ENCODE measurements around the gene PIK3R6.
A peak's percentile ranks its signal among the peaks of the same experiment; 100 is the strongest.

The PIK3R6 gene

GRCh38 chr17:8846768-8847211 is 20.7 kb downstream of the PIK3R6 start:
- Mint-ChIP-seq H3K27ac (no peak overlapping the region), H3K36me3 (ENCODE audit: low read depth) (no peaks in the 10 kb centered on the region), H3K4me3 (no peak overlapping the region), H3K27me3 (ENCODE audit: low read depth) (no peaks in the 10 kb centered on the region), H3K9me3 (peaks cover 10% of the 10 kb centered on the region), H3K4me1 (peaks cover 14% of the 10 kb centered on the region)
- no peak for TF ChIP-seq CTCF (IDR thresholded peaks at IDR 0.05; ENCODE audit: unreplicated experiment in 3 of 3)

- no peak overlapping the region for H3K4me3 Mint-ChIP-seq
- H3K4me1 Mint-ChIP-seq, result peaks cover 14% of the 10 kb centered on the region
- no peaks in the 10 kb centered on the region for H3K27me3 Mint-ChIP-seq (ENCODE audit: low read depth)
- no peaks in the 10 kb centered on the region for H3K36me3 Mint-ChIP-seq (ENCODE audit: low read depth)
- peak overlapping the region in 1 of 3 experiments; percentile 59 for H3K27ac Mint-ChIP-seq
- TF ChIP-seq CTCF (IDR thresholded peaks at IDR 0.05; ENCODE audit: unreplicated experiment in 3 of 3), result no peak
- H3K9me3 Mint-ChIP-seq, result peaks cover 12% of the 10 kb centered on the region
Measured at GRCh38 chr17:8844229-8845218, 22.9 kb downstream of the PIK3R6 start.

GRCh38 chr17:8843344-8843743 is 24.1 kb downstream of the PIK3R6 start:
- Mint-ChIP-seq H3K27ac (peak overlapping the region in 2 of 3 experiments; percentile 59 to 65), H3K4me1 (peaks cover 15% of the 10 kb centered on the region), H3K9me3 (peaks cover 12% of the 10 kb centered on the region), H3K4me3 (no peak overlapping the region), H3K27me3 (ENCODE audit: low read depth) (no peaks in the 10 kb centered on the region), H3K36me3 (ENCODE audit: low read depth) (no peaks in the 10 kb centered on the region)
- TF ChIP-seq CTCF (IDR thresholded peaks at IDR 0.05; ENCODE audit: unreplicated experiment in 3 of 3), result no peak

GRCh38 chr17:8841844-8842243 is 25.6 kb downstream of the PIK3R6 start:
- peak overlapping the region in 2 of 3 experiments; percentile 50 to 59 for H3K27ac Mint-ChIP-seq
- H3K27me3 Mint-ChIP-seq (ENCODE audit: low read depth), result peaks cover 3% of the 10 kb centered on the region
- no peak overlapping the region for H3K4me3 Mint-ChIP-seq

DNA sequence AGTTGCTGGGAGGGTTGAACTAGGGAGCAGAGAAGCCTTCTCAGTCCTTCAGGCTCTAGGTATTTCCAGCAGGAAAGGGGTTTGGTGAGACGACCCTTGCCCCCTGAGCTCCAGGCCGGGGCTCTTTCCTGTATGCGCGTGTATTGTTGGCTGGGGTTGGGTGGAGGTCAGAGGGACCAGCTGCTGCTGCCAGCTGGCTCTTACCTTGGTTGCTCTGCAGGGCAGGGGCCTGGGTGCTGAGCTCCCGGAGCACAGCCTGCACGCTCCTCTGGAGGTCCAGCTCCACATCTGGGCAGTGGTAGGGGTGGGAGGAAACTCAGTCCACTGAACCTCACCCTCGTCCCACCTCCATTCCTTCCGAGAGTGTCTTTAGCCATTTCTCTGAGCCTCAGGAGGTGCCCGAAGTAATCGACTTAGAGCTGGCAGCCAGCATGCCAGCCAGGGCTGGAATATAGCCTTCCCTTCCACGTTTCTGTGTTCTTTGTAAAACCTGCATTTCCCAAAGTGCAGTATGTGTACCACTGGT is 28.0 kb downstream of the PIK3R6 start:
- Mint-ChIP-seq H3K36me3 (ENCODE audit: low read depth) (no peaks in the 10 kb centered on the region), H3K27me3 (ENCODE audit: low read depth) (peaks cover 12% of the 10 kb centered on the region), H3K9me3 (peaks cover 10% of the 10 kb centered on the region), H3K4me1 (peaks cover 28% of the 10 kb centered on the region), H3K27ac (no peak overlapping the region), H3K4me3 (no peak overlapping the region)
- no peak for TF ChIP-seq CTCF (IDR thresholded peaks at IDR 0.05; ENCODE audit: unreplicated experiment in 3 of 3)

More at GRCh38 chr17:8841844-8842243, 25.6 kb downstream of the PIK3R6 start:
- Mint-ChIP-seq H3K36me3 (ENCODE audit: low read depth) (no peaks in the 10 kb centered on the region), H3K4me1 (peaks cover 28% of the 10 kb centered on the region), H3K9me3 (peaks cover 14% of the 10 kb centered on the region)
- no peak for TF ChIP-seq CTCF (IDR thresholded peaks at IDR 0.05; ENCODE audit: unreplicated experiment in 3 of 3)
